Osteoblast (primary cell): ENCODE measurements around the gene RAPGEF1. TPM values are rescaled to one million over a fixed set of nuclear protein-coding genes. Genes with fewer than 3 reads are reported as not detected.

Experiments used
- DNase-seq: peaks from one replicate; pipeline ENCODE4 v3.0.0; 2011; ENCODE audit warnings: low spot score, mixed read lengths; ENCODE audit not compliant: insufficient read length; ENCODE audit errors: missing footprints
- H2AFZ ChIP-seq: 2 replicates; pipeline ENCODE4 v1.6.0; 2011; ENCODE audit warnings: mild to moderate bottlenecking, low read length
- H3K27ac ChIP-seq: 2 replicates; pipeline ENCODE4 v1.5.1; 2011; ENCODE audit warnings: mild to moderate bottlenecking, low read depth, low read length, moderate library complexity
- H3K27me3 ChIP-seq: 2 replicates; pipeline ENCODE4 v1.6.0; 2012; ENCODE audit warnings: mild to moderate bottlenecking, control low read depth, inconsistent platforms, low read length, moderate library complexity; ENCODE audit not compliant: insufficient read depth
- H3K36me3 ChIP-seq: 2 replicates; pipeline ENCODE4 v1.5.1; 2011; ENCODE audit warnings: mild to moderate bottlenecking, low read length, control low read depth, moderate library complexity; ENCODE audit not compliant: insufficient read depth
- H3K4me1 ChIP-seq: 2 replicates; pipeline ENCODE4 v1.5.1; 2011; ENCODE audit warnings: mild to moderate bottlenecking, low read length, control low read depth, moderate library complexity; ENCODE audit not compliant: insufficient read depth
- H3K4me2 ChIP-seq: 2 replicates; pipeline ENCODE4 v1.6.0; 2011; ENCODE audit warnings: mild to moderate bottlenecking, low read length; ENCODE audit not compliant: insufficient read depth
- H3K4me3 ChIP-seq: fragments of 200-600 bp; sonication (generic); 3 replicates; pipeline ENCODE4 v1.5.1; 2012; ENCODE audit warnings: mild to moderate bottlenecking, low read length, inconsistent platforms; ENCODE audit not compliant: insufficient read depth
- H3K79me2 ChIP-seq: 2 replicates; pipeline ENCODE4 v1.6.0; 2012; ENCODE audit warnings: mild to moderate bottlenecking, low read length, control low read depth, inconsistent platforms; ENCODE audit not compliant: insufficient read depth
- H3K9me3 ChIP-seq: 2 replicates; pipeline ENCODE4 v1.5.1; 2011; ENCODE audit warnings: low read depth, low read length, control low read depth
- H4K20me1 ChIP-seq: 2 replicates; pipeline ENCODE4 v1.6.0; 2012; ENCODE audit warnings: mild to moderate bottlenecking, low read length, control low read depth; ENCODE audit not compliant: insufficient read depth
- CTCF ChIP-seq: IDR thresholded peaks from 2 replicates; pipeline ENCODE4 v1.5.1; 2011; ENCODE audit warnings: mild to moderate bottlenecking, low read depth, low read length, moderate library complexity; ENCODE audit errors: extremely low read depth
- total RNA-seq: library from RNA; depleted of rRNA; stranded (reverse); fragments of >200 nt; gene quantifications from 2 replicates; pipeline ENCODE4 v1.2.3, GENCODE V29; 2012

Gene RAPGEF1
- 34.7 and 42.1 TPM in 2 replicates for total RNA-seq

- H3K36me3 ChIP-seq: no peaks in the 10 kb centered on the region
- H3K4me1 ChIP-seq: peaks cover 16% of the 10 kb centered on the region
- peak; percentile 51 for TF ChIP-seq CTCF
- peak within 1 kb of the TSS; percentile 32 for H2AFZ ChIP-seq
- peak within 1 kb of the TSS; percentile 99 for H3K4me2 ChIP-seq
- peak within 1 kb of the TSS; percentile 60 for H3K27ac ChIP-seq
- H3K9me3 ChIP-seq: no peaks in the 10 kb centered on the region
- peak; percentile 99 for DNase-seq
- peaks cover 41% of the 10 kb centered on the region for H3K79me2 ChIP-seq
- peak within 1 kb of the TSS; percentile 85 for H3K4me3 ChIP-seq
- H3K27me3 ChIP-seq: no peaks in the 10 kb centered on the region
- H4K20me1 ChIP-seq: peaks cover 35% of the 10 kb centered on the region
Observed at GRCh38 chr9:131739959-131740648, at the start of gene RAPGEF1. Gene RAPGEF1, minus strand, starts transcription at chr9:131740076. Its CDS starts 246 bp downstream, at chr9:131739830.

GRCh38 chr9:131788851-131789250, 49.0 kb upstream of the RAPGEF1 start:
- no peak overlapping the region for H2AFZ ChIP-seq
- no peaks in the 10 kb centered on the region for H4K20me1 ChIP-seq
- TF ChIP-seq CTCF: no peak
- no peak for DNase-seq
- H3K36me3 ChIP-seq: no peaks in the 10 kb centered on the region
- H3K79me2 ChIP-seq: no peaks in the 10 kb centered on the region
- no peaks in the 10 kb centered on the region for H3K4me1 ChIP-seq
- no peaks in the 10 kb centered on the region for H3K9me3 ChIP-seq
- no peak overlapping the region for H3K4me2 ChIP-seq
- H3K27me3 ChIP-seq: peaks cover 34% of the 10 kb centered on the region
- H3K27ac ChIP-seq: no peak overlapping the region
- no peak overlapping the region for H3K4me3 ChIP-seq

- no peaks in the 10 kb centered on the region for H3K4me1 ChIP-seq
- no peaks in the 10 kb centered on the region for H3K9me3 ChIP-seq
- H3K79me2 ChIP-seq: no peaks in the 10 kb centered on the region
- no peaks in the 10 kb centered on the region for H3K36me3 ChIP-seq
- TF ChIP-seq CTCF: no peak
- no peaks in the 10 kb centered on the region for H4K20me1 ChIP-seq
- no peak overlapping the region for H3K4me2 ChIP-seq
- H3K27ac ChIP-seq: no peak overlapping the region
- no peak for DNase-seq
- H2AFZ ChIP-seq: no peak overlapping the region
- peaks cover 38% of the 10 kb centered on the region for H3K27me3 ChIP-seq
- H3K4me3 ChIP-seq: no peak overlapping the region
Observed at GRCh38 chr9:131787838-131788237, 48.0 kb upstream of the RAPGEF1 start.

GRCh38 chr9:131784748-131785501, 45.0 kb upstream of the RAPGEF1 start:
- H3K36me3 ChIP-seq: no peaks in the 10 kb centered on the region
- H3K79me2 ChIP-seq: no peaks in the 10 kb centered on the region
- H3K27me3 ChIP-seq: peaks cover 44% of the 10 kb centered on the region
- no peak for TF ChIP-seq CTCF
- no peak for DNase-seq
- H3K4me2 ChIP-seq: no peak overlapping the region
- no peaks in the 10 kb centered on the region for H4K20me1 ChIP-seq
- no peak overlapping the region for H2AFZ ChIP-seq
- H3K9me3 ChIP-seq: no peaks in the 10 kb centered on the region
- no peak overlapping the region for H3K4me3 ChIP-seq
- no peaks in the 10 kb centered on the region for H3K4me1 ChIP-seq
- H3K27ac ChIP-seq: no peak overlapping the region
